Lung (tissue), 12 donors: ENCODE measurements around the gene SLC4A1AP. TPM values are rescaled to one million over a fixed set of nuclear protein-coding genes. Genes with fewer than 3 reads are reported as not detected.

ENCODE experiments used
- ATAC-seq: fragments of 200-7000 bp; cut with Tn5 transposase; one replicate; pipeline ENCODE4 v1.9.1; 2020; ENCODE audit warnings: moderate number of reproducible peaks; ENCODE audit not compliant: insufficient read depth, low FRiP score
- DNase-seq, 3 donors: peaks; one replicate each; pipeline ENCODE4 v3.0.0-alpha.2; 2013 to 2017
- H3K27ac ChIP-seq, 2 donors: one replicate each; pipeline ENCODE4 v1.5.1; 2013; ENCODE audit warnings: mild to moderate bottlenecking in 2 of 2, moderate library complexity in 2 of 2, control low read depth in 1 of 2, inconsistent platforms in 1 of 2, low read depth in 1 of 2, low read length in 1 of 2
- H3K27me3 ChIP-seq, 3 donors: one replicate each; pipeline ENCODE4 v1.5.1; 2013; ENCODE audit warnings: low read length in 2 of 3; ENCODE audit not compliant: control insufficient read depth in 3 of 3, insufficient read depth in 3 of 3
- H3K36me3 ChIP-seq, 4 donors: one replicate each; pipeline ENCODE4 v1.5.1; 2013; ENCODE audit warnings: low read length in 4 of 4, mild to moderate bottlenecking in 1 of 4, moderate library complexity in 1 of 4; ENCODE audit not compliant: control insufficient read depth in 4 of 4, insufficient read depth in 4 of 4
- H3K4me1 ChIP-seq, 5 donors: one replicate each; pipeline ENCODE4 v1.5.1; 2013; ENCODE audit warnings: low read length in 5 of 5, mild to moderate bottlenecking in 2 of 5, moderate library complexity in 1 of 5; ENCODE audit not compliant: control insufficient read depth in 5 of 5, insufficient read depth in 5 of 5
- H3K4me3 ChIP-seq: one replicate; pipeline ENCODE4 v1.5.1; 2013; ENCODE audit warnings: mild to moderate bottlenecking, control low read depth, moderate library complexity
- H3K9ac ChIP-seq, 2 donors: one replicate each; pipeline ENCODE4 v1.5.1; 2013; ENCODE audit warnings: low read length in 2 of 2, control low read depth in 1 of 2; ENCODE audit not compliant: insufficient read depth in 1 of 2
- H3K9me3 ChIP-seq, 4 donors: one replicate each; pipeline ENCODE4 v1.5.1; 2013; ENCODE audit warnings: low read length in 3 of 4, mild to moderate bottlenecking in 1 of 4, moderate library complexity in 1 of 4; ENCODE audit not compliant: control insufficient read depth in 4 of 4, insufficient read depth in 3 of 4
- WGBS, 2 donors: extraction: QIAGEN DNeasy Blood & Tissue Kit; methylation state at CpG; one replicate each; pipeline ENCODE4 v1.1.7; 2013; 5-methylcytosine and 5-hydroxymethylcytosine counted together
- polyA plus RNA-seq, 2 donors: library from polyadenylated mRNA; stranded (reverse); fragments of 200-250 nt; gene quantifications; one replicate each; pipeline ENCODE4 v1.2.1, GENCODE V29; 2013
- total RNA-seq, 2 donors: library from RNA; depleted of rRNA in 1 of 2; stranded (reverse); fragments of >200 nt in 1 of 2; gene quantifications; one replicate each; pipeline ENCODE4 v1.2.1, GENCODE V29; 2014 to 2021
- TF ChIP-seq, protein P1 (sequence below): IDR thresholded peaks from 2 replicates; pipeline ENCODE4 v1.5.1; 2012; ENCODE audit warnings: mild to moderate bottlenecking; ENCODE audit errors: control extremely low read depth, extremely low read depth
- donor health status: control.
- donor health status: control.
- donor health status: Bipolar disorder and iron deficiency.
- donor health status: healthy.
- donor health status: DM: yes; HTN: yes; CAD: no.

The SLC4A1AP gene
- total and polyA plus RNA-seq, 4 donors: 14.0 to 28.6 (median 17.9) TPM

DNA sequence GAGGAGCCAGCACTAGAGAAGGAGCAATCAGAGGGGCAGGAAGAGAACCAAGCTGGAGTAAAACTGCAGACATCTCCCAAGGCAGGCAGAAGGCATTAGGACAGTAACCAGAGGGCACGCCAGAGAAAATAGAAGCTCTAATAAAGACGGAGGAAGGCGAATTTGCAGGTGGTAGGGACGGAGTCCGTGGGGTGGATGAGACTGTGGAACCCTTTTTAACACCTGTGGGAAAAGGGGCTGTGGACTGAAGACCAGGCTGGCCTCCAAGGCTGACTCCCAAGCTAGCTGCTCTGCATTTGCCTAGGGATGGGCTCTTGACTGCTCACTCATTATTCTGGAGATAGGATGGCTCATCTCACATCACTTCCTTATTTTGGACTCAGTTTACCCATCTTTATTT lies 49.5 kb downstream of the SLC4A1AP start:
- Histone ChIP-seq H3K27ac (peak overlapping the region in 1 of 2 donors; percentile 47), H3K27me3 (peaks cover 0 to 2% (median 0%) of the 10 kb centered on the region in 3 donors), H3K9me3 (no peaks in the 10 kb centered on the region), H3K36me3 (no peaks in the 10 kb centered on the region), H3K9ac (no peak overlapping the region), H3K4me3 (no peak overlapping the region), H3K4me1 (peaks cover 0 to 11% (median 6%) of the 10 kb centered on the region in 5 donors)
- no peak for DNase-seq
- TF ChIP-seq, protein P1, sequence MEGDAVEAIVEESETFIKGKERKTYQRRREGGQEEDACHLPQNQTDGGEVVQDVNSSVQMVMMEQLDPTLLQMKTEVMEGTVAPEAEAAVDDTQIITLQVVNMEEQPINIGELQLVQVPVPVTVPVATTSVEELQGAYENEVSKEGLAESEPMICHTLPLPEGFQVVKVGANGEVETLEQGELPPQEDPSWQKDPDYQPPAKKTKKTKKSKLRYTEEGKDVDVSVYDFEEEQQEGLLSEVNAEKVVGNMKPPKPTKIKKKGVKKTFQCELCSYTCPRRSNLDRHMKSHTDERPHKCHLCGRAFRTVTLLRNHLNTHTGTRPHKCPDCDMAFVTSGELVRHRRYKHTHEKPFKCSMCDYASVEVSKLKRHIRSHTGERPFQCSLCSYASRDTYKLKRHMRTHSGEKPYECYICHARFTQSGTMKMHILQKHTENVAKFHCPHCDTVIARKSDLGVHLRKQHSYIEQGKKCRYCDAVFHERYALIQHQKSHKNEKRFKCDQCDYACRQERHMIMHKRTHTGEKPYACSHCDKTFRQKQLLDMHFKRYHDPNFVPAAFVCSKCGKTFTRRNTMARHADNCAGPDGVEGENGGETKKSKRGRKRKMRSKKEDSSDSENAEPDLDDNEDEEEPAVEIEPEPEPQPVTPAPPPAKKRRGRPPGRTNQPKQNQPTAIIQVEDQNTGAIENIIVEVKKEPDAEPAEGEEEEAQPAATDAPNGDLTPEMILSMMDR: no peak
- no peak for ATAC-seq
- WGBS, 2 donors: 95 to 98% methylated on average over 5 of the region's 5 CpGs

DNA sequence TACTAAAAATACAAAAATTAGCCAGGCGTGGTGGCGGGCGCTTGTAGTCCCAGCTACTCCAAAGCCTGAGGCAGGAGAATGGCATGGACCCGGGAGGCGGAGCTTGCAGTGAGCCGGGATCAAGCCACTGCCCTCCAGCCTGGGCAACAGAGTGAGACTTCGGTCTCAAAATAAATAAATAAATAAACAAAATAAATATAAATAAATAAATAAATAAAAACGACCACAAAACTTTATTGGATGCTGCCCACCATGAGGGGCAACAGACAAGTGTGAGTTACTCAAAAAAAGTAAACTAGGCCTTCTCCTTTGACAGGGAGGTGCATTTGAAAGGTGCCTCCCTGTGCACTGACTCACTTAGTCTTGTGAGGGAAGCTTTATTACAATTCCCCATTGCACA lies 50.4 kb downstream of the SLC4A1AP start:
- ATAC-seq (no peak), DNase-seq (no peak)
- Histone ChIP-seq H3K4me3 (no peak overlapping the region), H3K9me3 (no peaks in the 10 kb centered on the region), H3K27ac (peak overlapping the region in 1 of 2 donors; percentile 90), H3K4me1 (peaks cover 0 to 11% (median 6%) of the 10 kb centered on the region in 5 donors), H3K9ac (no peak overlapping the region), H3K27me3 (peaks cover 0 to 2% (median 0%) of the 10 kb centered on the region in 3 donors), H3K36me3 (no peaks in the 10 kb centered on the region)
- TF ChIP-seq, protein P1: no peak
- 94 to 95% methylated on average over 8 of the region's 8 CpGs for WGBS, 2 donors

DNA sequence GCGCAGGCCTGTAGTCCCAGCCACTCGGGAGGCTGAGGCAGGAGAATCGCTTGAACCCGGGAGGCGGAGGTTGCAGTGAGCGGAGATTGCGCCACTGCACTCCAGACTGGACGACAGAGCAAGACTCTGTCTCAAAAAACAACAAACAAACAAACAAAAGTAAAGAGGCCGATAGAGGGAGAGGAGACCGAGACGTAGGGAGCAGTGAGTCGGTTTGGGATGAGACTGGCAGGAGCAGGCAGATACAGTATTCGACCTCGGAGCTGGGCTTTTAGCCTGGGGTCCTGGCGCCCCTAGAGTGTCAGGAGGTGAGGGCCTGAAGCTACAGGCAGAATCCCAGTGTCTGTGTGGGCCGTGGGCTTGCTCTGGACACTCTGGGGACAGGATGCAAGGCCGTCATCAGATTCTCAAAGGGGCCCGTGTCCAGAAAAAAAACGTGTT lies 51.2 kb downstream of the SLC4A1AP start:
- 72 to 77% methylated on average over 19 of the region's 19 CpGs for WGBS, 2 donors

More for the DNA sequence above, 51.2 kb downstream of the SLC4A1AP start:
- peaks cover 0 to 2% (median 0%) of the 10 kb centered on the region in 3 donors for H3K27me3 ChIP-seq
- H3K36me3 ChIP-seq: no peaks in the 10 kb centered on the region
- peak overlapping the region; percentile 0 to 90 for H3K27ac ChIP-seq
- ATAC-seq: no peak
- TF ChIP-seq, protein P1: no peak
- no peak for DNase-seq
- H3K9ac ChIP-seq: peak overlapping the region in 1 of 2 donors; percentile 36
- H3K9me3 ChIP-seq: no peaks in the 10 kb centered on the region
- H3K4me1 ChIP-seq: peaks cover 0 to 11% (median 6%) of the 10 kb centered on the region in 5 donors
- no peak overlapping the region for H3K4me3 ChIP-seq
